GM23338 (cell line): ENCODE results near the gene SORBS2. TPM values are rescaled to one million over a fixed set of nuclear protein-coding genes. Genes with fewer than 3 reads are reported as not detected.

Experiments
- ATAC-seq: fragments of 200-7000 bp; cut with Tn5 transposase; 3 replicates; pipeline ENCODE4 v1.9.1; 2020
- DNase-seq: peaks from one replicate; pipeline ENCODE4 v3.0.0-alpha.2; 2015; ENCODE audit warnings: low spot score
- H2AFZ ChIP-seq: fragments of 200-600 bp; sonication (generic); 2 replicates; pipeline ENCODE4 v1.8.0; 2016; ENCODE audit warnings: antibody characterized with exemption, mild to moderate bottlenecking, moderate library complexity
- H3F3A ChIP-seq: fragments of 200-600 bp; sonication (generic); replicated peaks from 2 replicates; pipeline ENCODE4 v1.8.0; 2017; ENCODE audit warnings: antibody characterized with exemption, mixed run types, low read depth
- H3K27ac ChIP-seq: fragments of 200-600 bp; sonication (generic); 2 replicates; pipeline ENCODE4 v1.6.1; 2016; ENCODE audit warnings: low read depth
- H3K27me3 ChIP-seq: fragments of 200-600 bp; sonication (generic); 2 replicates; pipeline ENCODE4 v1.8.0; 2016; ENCODE audit warnings: mild to moderate bottlenecking, mixed run types, moderate library complexity; ENCODE audit not compliant: insufficient read depth
- H3K36me3 ChIP-seq: fragments of 200-600 bp; sonication (generic); 2 replicates; pipeline ENCODE4 v1.8.0; 2016; ENCODE audit warnings: mild to moderate bottlenecking; ENCODE audit not compliant: insufficient read depth
- H3K4me1 ChIP-seq: fragments of 200-600 bp; sonication (generic); 2 replicates; pipeline ENCODE4 v1.8.0; 2016; ENCODE audit warnings: mild to moderate bottlenecking, moderate library complexity; ENCODE audit not compliant: insufficient read depth
- H3K4me2 ChIP-seq: fragments of 200-600 bp; sonication (generic); 2 replicates; pipeline ENCODE4 v1.7.1; 2017; ENCODE audit warnings: mixed run types
- H3K4me3 ChIP-seq: fragments of 200-600 bp; sonication (generic); 2 replicates; pipeline ENCODE4 v1.6.1; 2016; ENCODE audit warnings: mixed run types
- H3K79me2 ChIP-seq: fragments of 200-600 bp; sonication (generic); replicated peaks from 2 replicates; pipeline ENCODE4 v1.8.0; 2017; ENCODE audit warnings: mild to moderate bottlenecking; ENCODE audit not compliant: insufficient read depth
- H3K9me2 ChIP-seq: fragments of 200-600 bp; sonication (generic); 2 replicates; pipeline ENCODE4 v1.8.0; 2017; ENCODE audit not compliant: insufficient read depth
- H4K20me1 ChIP-seq: fragments of 200-600 bp; sonication (generic); replicated peaks from 2 replicates; pipeline ENCODE4 v1.8.0; 2017; ENCODE audit warnings: mild to moderate bottlenecking; ENCODE audit not compliant: insufficient read depth
- H3K27ac Mint-ChIP-seq: 2 replicates; pipeline ENCODE4 v1.8.0; 2020; ENCODE audit warnings: inconsistent platforms, mild to moderate bottlenecking, moderate library complexity, mixed read lengths
- H3K27me3 Mint-ChIP-seq: 3 replicates; pipeline ENCODE4 v1.8.0; 2022; ENCODE audit warnings: low read depth, mild to moderate bottlenecking, moderate library complexity, mixed read lengths, inconsistent platforms; ENCODE audit not compliant: insufficient read depth, poor library complexity
- H3K36me3 Mint-ChIP-seq: 3 replicates; pipeline ENCODE4 v1.8.0; 2021; ENCODE audit warnings: low read depth, mild to moderate bottlenecking, inconsistent platforms, moderate library complexity, mixed read lengths
- H3K4me1 Mint-ChIP-seq: 3 replicates; pipeline ENCODE4 v1.8.0; 2020; ENCODE audit warnings: mild to moderate bottlenecking, inconsistent platforms, mixed read lengths
- H3K4me3 Mint-ChIP-seq: 3 replicates; pipeline ENCODE4 v1.8.0; 2021; ENCODE audit warnings: moderate library complexity, mild to moderate bottlenecking, inconsistent platforms, mixed read lengths
- H3K9me3 Mint-ChIP-seq: 3 replicates; pipeline ENCODE4 v1.8.0; 2020; ENCODE audit warnings: moderate library complexity, mild to moderate bottlenecking, inconsistent platforms, mixed read lengths
- CREB1 ChIP-seq: fragments of 250-450 bp; sonication (Bioruptor Pico); IDR thresholded peaks from 2 replicates; pipeline ENCODE4 v1.5.0; 2020; ENCODE audit warnings: low read depth, mild to moderate bottlenecking, moderate library complexity
- EZH2phosphoT487 ChIP-seq: fragments of 200-600 bp; sonication (generic); IDR thresholded peaks from one replicate; pipeline ENCODE4 v1.8.1; 2018; ENCODE audit warnings: antibody characterized with exemption; ENCODE audit not compliant: unreplicated experiment
- NANOG ChIP-seq: IDR thresholded peaks from 2 replicates; pipeline ENCODE4 v1.6.1; 2016; ENCODE audit warnings: antibody characterized with exemption, borderline replicate concordance
- POLR2AphosphoS5 ChIP-seq: IDR thresholded peaks from 2 replicates; pipeline ENCODE4 v1.6.1; 2016; ENCODE audit warnings: antibody characterized with exemption, low read depth
- ZNF114 ChIP-seq: fragments of 250-450 bp; sonication (Bioruptor Pico); IDR thresholded peaks from 2 replicates; pipeline ENCODE4 v1.5.0; 2020; ENCODE audit warnings: mild to moderate bottlenecking, moderate library complexity
- ZNF331 ChIP-seq: fragments of 250-450 bp; sonication (Bioruptor Pico); IDR thresholded peaks from 2 replicates; pipeline ENCODE4 v1.5.0; 2020; ENCODE audit warnings: low read depth, mild to moderate bottlenecking, moderate library complexity
- polyA plus RNA-seq: library from polyadenylated mRNA; unstranded; fragments of >200 nt; fragmentation: Nextera tagmentation; extraction: Ambion mirVana; gene quantifications from 2 replicates; pipeline ENCODE4 v1.2.1, GENCODE V29; 2016
- total RNA-seq: library from RNA; depleted of rRNA; stranded (reverse); fragments of >200 nt; shearing (Covaris generic); gene quantifications from 2 replicates; pipeline ENCODE4 v1.2.3, GENCODE V29; 2014
- TF ChIP-seq, protein P1 (sequence below): IDR thresholded peaks from 2 replicates; pipeline ENCODE4 v1.6.1; 2016; ENCODE audit warnings: antibody characterized with exemption
- TF ChIP-seq, protein P2 (sequence below): IDR thresholded peaks from one replicate; pipeline ENCODE4 v1.6.1; 2018; ENCODE audit warnings: antibody characterized with exemption; ENCODE audit not compliant: unreplicated experiment

The SORBS2 gene
- total and polyA plus RNA-seq, 2 experiments from 2014 or later = 17.8 to 27.6 TPM

DNA sequence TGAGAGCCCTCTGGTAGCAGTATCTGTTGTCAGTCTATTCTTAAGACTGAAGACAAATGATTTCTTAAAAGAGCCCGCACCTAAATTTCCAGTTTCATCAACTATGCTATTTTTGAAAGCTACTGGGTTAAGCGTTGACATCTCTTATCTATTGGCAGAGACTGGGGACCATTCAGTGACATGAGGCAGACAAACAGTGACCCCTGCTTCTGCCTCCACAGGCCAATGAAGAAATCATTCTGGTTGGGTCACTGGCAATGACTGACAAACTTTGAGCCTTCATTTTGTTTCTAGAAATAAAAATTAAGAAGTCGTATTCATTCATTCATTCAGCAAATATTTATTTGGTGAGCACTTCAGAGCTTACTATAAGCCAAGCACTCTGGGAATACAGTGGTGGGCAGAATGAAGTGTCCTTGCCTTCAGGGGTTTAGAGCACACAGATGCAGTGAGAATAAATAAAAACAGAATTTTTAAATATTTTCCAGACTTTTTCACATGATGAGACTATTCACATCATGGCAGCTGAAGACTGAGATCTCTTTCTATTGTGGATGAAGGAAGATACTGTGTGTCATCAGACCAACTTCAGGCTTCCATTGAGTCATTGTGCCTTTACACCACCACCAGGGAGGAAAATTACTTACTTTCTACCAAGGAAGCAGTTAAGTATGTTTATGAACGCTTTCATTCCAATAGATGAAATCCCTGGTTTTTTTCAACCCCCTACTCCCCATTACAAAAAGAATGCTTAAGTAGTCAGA is 36.0 kb downstream of the SORBS2 start:
- Histone ChIP-seq H3K79me2 (0 out of 2 replicates have a peak, but pooled peaks cover 7% of the 10 kb centered on the region), H3K27ac (peak overlapping the region; percentile 81), H3K4me1 (peaks cover 45% of the 10 kb centered on the region), H3K9me2 (0 out of 2 replicates have a peak, but pooled peaks cover under 1% of the 10 kb centered on the region), H2AFZ (peak overlapping the region; percentile 60; the same call in 1 of the 2 replicates), H3K36me3 (no peaks in the 10 kb centered on the region), H3K4me3 (peak overlapping the region; percentile 42; the same call in 1 of the 2 replicates), H3K4me2 (peak overlapping the region; percentile 63), H3F3A (no peaks in the 10 kb centered on the region; the same call in 1 of the 2 replicates), H3K27me3 (no peaks in the 10 kb centered on the region), H4K20me1 (no peaks in the 10 kb centered on the region)
- peak overlapping the region; percentile 79 for H3K27ac Mint-ChIP-seq
- ATAC-seq (no peak), DNase-seq (no peak)
- peaks cover 8% of the 10 kb centered on the region for H3K36me3 Mint-ChIP-seq
- 0 out of 2 replicates have a peak, but pooled peaks have one; percentile 37 for TF ChIP-seq NANOG
- TF ChIP-seq, protein P1, sequence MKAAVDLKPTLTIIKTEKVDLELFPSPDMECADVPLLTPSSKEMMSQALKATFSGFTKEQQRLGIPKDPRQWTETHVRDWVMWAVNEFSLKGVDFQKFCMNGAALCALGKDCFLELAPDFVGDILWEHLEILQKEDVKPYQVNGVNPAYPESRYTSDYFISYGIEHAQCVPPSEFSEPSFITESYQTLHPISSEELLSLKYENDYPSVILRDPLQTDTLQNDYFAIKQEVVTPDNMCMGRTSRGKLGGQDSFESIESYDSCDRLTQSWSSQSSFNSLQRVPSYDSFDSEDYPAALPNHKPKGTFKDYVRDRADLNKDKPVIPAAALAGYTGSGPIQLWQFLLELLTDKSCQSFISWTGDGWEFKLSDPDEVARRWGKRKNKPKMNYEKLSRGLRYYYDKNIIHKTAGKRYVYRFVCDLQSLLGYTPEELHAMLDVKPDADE = no peak
- no peak for TF ChIP-seq ZNF331
- H3K4me3 Mint-ChIP-seq = peak overlapping the region; percentile 71
- peaks cover 4% of the 10 kb centered on the region; the same call in 2 of the 3 replicates for H3K9me3 Mint-ChIP-seq
- no peaks in the 10 kb centered on the region for H3K27me3 Mint-ChIP-seq
- H3K4me1 Mint-ChIP-seq = peaks cover 62% of the 10 kb centered on the region

DNA sequence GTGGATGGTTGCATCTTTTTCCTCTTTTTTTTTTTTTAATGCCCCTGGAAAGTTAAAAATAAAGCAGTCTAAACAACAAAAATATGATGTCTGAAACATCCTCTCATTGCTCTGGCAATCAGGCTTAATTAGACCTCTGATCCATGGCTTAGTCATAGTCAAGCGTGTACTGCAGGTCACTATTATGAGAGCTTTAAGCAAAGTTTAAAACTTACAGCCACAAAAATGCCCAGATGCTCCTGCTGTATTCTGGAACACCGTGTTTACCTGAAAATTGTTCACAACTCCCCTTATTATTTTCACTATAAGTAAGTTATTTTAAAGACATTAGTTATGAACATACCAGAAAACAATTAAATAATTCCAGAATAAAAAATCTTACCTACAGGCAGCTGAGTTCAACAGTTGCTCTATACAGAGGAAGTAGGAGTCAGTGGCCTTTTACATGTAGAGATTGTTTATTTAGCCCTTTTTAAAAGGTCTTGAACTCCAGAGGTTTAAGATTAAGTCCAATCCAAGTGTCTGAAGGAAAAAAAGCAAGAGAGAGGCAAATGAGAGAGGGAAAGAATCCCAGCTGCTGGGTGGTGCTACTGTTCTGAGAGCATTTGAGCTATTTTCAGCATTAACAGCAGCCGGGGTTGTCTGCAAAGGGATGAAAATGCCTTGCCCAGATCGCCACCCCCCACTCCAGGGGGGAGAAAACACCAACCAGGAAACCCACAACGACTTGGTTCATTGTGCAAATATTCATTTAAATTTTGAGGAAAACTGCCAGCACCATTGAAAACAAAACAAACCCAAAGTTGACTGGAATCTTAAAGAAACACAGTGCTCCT is 36.9 kb downstream of the SORBS2 start:
- Mint-ChIP-seq H3K9me3 (peaks cover 7% of the 10 kb centered on the region; the same call in 2 of the 3 replicates), H3K4me3 (peak overlapping the region; percentile 71)
- peak overlapping the region; percentile 81 for H3K27ac ChIP-seq
- TF ChIP-seq NANOG (no peak), POLR2AphosphoS5 (no peak), ZNF331 (no peak), ZNF114 (CRISPR knock-in tag) (no peak), CREB1 (CRISPR knock-in tag) (no peak), EZH2phosphoT487 (no peak)
- TF ChIP-seq, protein P2, sequence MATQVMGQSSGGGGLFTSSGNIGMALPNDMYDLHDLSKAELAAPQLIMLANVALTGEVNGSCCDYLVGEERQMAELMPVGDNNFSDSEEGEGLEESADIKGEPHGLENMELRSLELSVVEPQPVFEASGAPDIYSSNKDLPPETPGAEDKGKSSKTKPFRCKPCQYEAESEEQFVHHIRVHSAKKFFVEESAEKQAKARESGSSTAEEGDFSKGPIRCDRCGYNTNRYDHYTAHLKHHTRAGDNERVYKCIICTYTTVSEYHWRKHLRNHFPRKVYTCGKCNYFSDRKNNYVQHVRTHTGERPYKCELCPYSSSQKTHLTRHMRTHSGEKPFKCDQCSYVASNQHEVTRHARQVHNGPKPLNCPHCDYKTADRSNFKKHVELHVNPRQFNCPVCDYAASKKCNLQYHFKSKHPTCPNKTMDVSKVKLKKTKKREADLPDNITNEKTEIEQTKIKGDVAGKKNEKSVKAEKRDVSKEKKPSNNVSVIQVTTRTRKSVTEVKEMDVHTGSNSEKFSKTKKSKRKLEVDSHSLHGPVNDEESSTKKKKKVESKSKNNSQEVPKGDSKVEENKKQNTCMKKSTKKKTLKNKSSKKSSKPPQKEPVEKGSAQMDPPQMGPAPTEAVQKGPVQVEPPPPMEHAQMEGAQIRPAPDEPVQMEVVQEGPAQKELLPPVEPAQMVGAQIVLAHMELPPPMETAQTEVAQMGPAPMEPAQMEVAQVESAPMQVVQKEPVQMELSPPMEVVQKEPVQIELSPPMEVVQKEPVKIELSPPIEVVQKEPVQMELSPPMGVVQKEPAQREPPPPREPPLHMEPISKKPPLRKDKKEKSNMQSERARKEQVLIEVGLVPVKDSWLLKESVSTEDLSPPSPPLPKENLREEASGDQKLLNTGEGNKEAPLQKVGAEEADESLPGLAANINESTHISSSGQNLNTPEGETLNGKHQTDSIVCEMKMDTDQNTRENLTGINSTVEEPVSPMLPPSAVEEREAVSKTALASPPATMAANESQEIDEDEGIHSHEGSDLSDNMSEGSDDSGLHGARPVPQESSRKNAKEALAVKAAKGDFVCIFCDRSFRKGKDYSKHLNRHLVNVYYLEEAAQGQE = no peak
- TF ChIP-seq, protein P1 = no peak

More for the DNA sequence above, 36.9 kb downstream of the SORBS2 start:
- no peaks in the 10 kb centered on the region for H3K9me2 ChIP-seq
- peaks cover 62% of the 10 kb centered on the region for H3K4me1 Mint-ChIP-seq
- peak; percentile 55 for ATAC-seq
- H3K4me1 ChIP-seq = peaks cover 45% of the 10 kb centered on the region
- peak overlapping the region; percentile 60; the same call in 1 of the 2 replicates for H2AFZ ChIP-seq
- H3K36me3 ChIP-seq = no peaks in the 10 kb centered on the region
- 0 out of 2 replicates have a peak, but pooled peaks cover 7% of the 10 kb centered on the region for H3K79me2 ChIP-seq
- peak overlapping the region; percentile 79 for H3K27ac Mint-ChIP-seq
- H3F3A ChIP-seq = no peaks in the 10 kb centered on the region; the same call in 1 of the 2 replicates
- DNase-seq = peak; percentile 28
- peaks cover 16% of the 10 kb centered on the region for H3K36me3 Mint-ChIP-seq
- H3K4me2 ChIP-seq = peak overlapping the region; percentile 63
- H3K27me3 ChIP-seq = no peaks in the 10 kb centered on the region
- no peaks in the 10 kb centered on the region for H4K20me1 ChIP-seq
- H3K27me3 Mint-ChIP-seq = no peaks in the 10 kb centered on the region
- H3K4me3 ChIP-seq = peak overlapping the region; percentile 42
